ENCODE data around the gene MTMR3. TPM values are rescaled to one million over a fixed set of nuclear protein-coding genes. Genes with fewer than 3 reads are reported as not detected.

Gene MTMR3
- total and polyA plus RNA-seq, 2 of the 8 experiments (the other 6 are each of a cell fraction or from before 2014, with no cell fraction given), result 16.9 to 18.5 TPM

DNA sequence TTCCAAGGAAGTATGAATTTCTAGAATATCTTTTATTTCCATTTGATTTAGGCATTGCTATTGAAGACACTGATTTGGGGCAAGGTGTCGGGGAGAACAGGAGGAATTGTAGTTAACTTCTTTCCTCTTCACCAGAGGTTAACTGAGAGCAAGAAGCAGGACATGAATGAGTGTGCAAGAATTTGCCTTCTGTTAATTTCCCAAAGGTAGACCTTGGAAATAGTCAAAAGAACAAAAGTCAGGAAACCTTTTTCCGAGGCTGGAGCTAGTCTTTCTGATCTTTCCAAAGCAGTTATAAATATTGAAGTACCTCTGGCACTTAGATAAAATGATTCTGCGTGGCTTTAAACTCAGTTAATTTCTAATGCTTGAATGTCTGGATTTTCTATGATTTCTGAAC lies 66.9 kb downstream of the MTMR3 start:
- H3K79me2 ChIP-seq (ENCODE audit: control insufficient read depth in 1 of 2, insufficient read depth in 2 of 2, low read length in 2 of 2), result peaks cover 0 to 81% of the 10 kb centered on the region in 2 experiments; a peak in 3 of 4 replicates
- ChIA-PET POLR2A (ENCODE audit: partially characterized antibody) (no interaction called here), CTCF (ENCODE audit: partially characterized antibody) (interaction anchor here (0.6 kb wide), 1 partner anchor 766 kb away, joined by 3 read pairs; no protein-coding TSS in a partner anchor)
- H3K4ac ChIP-seq (replicated peaks; ENCODE audit: insufficient read length, low read depth, low read length), result no peak overlapping the region
- H2BK15ac ChIP-seq (ENCODE audit: low read length), result no peak overlapping the region
- peaks cover 0 to 15% (median 7%) of the 10 kb centered on the region in 4 experiments; a peak in 4 of 7 replicates for H3K4me1 ChIP-seq (replicated peaks in 1 of 4; ENCODE audit: control insufficient read depth in 3 of 4, insufficient read depth in 4 of 4, low read length in 3 of 4)
- no peaks in the 10 kb centered on the region for H3K36me3 ChIP-seq (ENCODE audit: control insufficient read depth in 2 of 4, insufficient read depth in 4 of 4, low read length in 3 of 4)
- H3K23ac ChIP-seq (ENCODE audit: insufficient read length), result no peak overlapping the region
- DNase-seq (ENCODE audit: low read depth in 1 of 2, low spot score in 2 of 2), result no peak
- H3K9ac ChIP-seq (replicated peaks in 1 of 4; ENCODE audit: extremely low read depth in 1 of 4, low read depth in 3 of 4, low read length in 3 of 4), result no peak overlapping the region
- no peak overlapping the region for H3K14ac ChIP-seq (ENCODE audit: insufficient read length)
- H3K23me2 ChIP-seq (ENCODE audit: low read depth, low read length), result no peaks in the 10 kb centered on the region
- no peak overlapping the region for H2BK120ac ChIP-seq (replicated peaks; ENCODE audit: low read depth, low read length)
- H4K91ac ChIP-seq (replicated peaks; ENCODE audit: insufficient read length, low read length), result no peak overlapping the region
- H4K8ac ChIP-seq (ENCODE audit: extremely low read depth, insufficient read depth, low read length), result no peak overlapping the region
- H2BK12ac ChIP-seq (ENCODE audit: low read depth, low read length), result no peak overlapping the region
- no peaks in the 10 kb centered on the region for H3K9me3 ChIP-seq (ENCODE audit: insufficient read depth in 2 of 2, low read depth in 1 of 2, low read length in 1 of 2)
- no peak overlapping the region for H3K4me3 ChIP-seq (ENCODE audit: extremely low read depth in 1 of 4, insufficient read depth in 2 of 4, low read depth in 3 of 4, low read length in 4 of 4)
- no peak overlapping the region for H2AK5ac ChIP-seq (ENCODE audit: low read depth, low read length)
- TF ChIP-seq TEAD4 (IDR thresholded peaks at IDR 0.05; ENCODE audit: low read depth, low read length) (no peak), CBX5 (IDR thresholded peaks at IDR 0.05; ENCODE audit: low read depth, low read length) (no peak), MAFK (IDR thresholded peaks at IDR 0.05; ENCODE audit: low read depth, low read length) (no peak), SIX5 (IDR thresholded peaks at IDR 0.05; ENCODE audit: low read depth, low read length) (no peak), KDM4A (IDR thresholded peaks at IDR 0.05; ENCODE audit: low read depth, low read length, severe bottlenecking) (no peak), EZH2 (IDR thresholded peaks at IDR 0.05; ENCODE audit: low read depth, low read length, severe bottlenecking) (no peak)
- peaks cover 0 to 1% of the 10 kb centered on the region in 2 experiments for H4K20me1 ChIP-seq (replicated peaks in 1 of 2; ENCODE audit: control insufficient read depth in 1 of 2, insufficient read depth in 2 of 2, low read length in 2 of 2)
- no peak overlapping the region for H3K27ac ChIP-seq (ENCODE audit: low read depth, low read length)
- H2AFZ ChIP-seq (ENCODE audit: low read length), result no peak overlapping the region
- no peaks in the 10 kb centered on the region for H3K27me3 ChIP-seq (replicated peaks in 1 of 4; ENCODE audit: control insufficient read depth in 3 of 4, extremely low read depth in 1 of 4, insufficient read depth in 3 of 4, low read length in 3 of 4)
- 80% methylated on average over 3 of the region's 3 CpGs; no CpG with 5 or more reads in 1 of the 2 experiments for WGBS, 2 experiments (ENCODE audit: extremely low coverage in 1 of 2, insufficient coverage in 1 of 2, insufficient read length in 1 of 2, insufficient replicate concordance in 2 of 2, low coverage in 1 of 2, low lambda C conversion rate in 2 of 2, missing lambda C conversion rate in 1 of 2)
- no peak overlapping the region for H2BK20ac ChIP-seq (ENCODE audit: low read length)
- H2BK5ac ChIP-seq (ENCODE audit: low read depth, low read length), result no peak overlapping the region
- no peak for FAIRE-seq
- H3K79me1 ChIP-seq (ENCODE audit: low read depth, low read length), result 0 out of 2 replicates have a peak, but pooled peaks cover 2% of the 10 kb centered on the region
- H3K18ac ChIP-seq (ENCODE audit: extremely low read depth, low read length), result no peak overlapping the region
- no peak overlapping the region for H3K4me2 ChIP-seq (ENCODE audit: insufficient read depth in 1 of 2, low read depth in 2 of 2, low read length in 2 of 2)
- no peak overlapping the region for H4K5ac ChIP-seq (ENCODE audit: insufficient read length, low read depth, low read length)
- no peak overlapping the region for H3K56ac ChIP-seq (replicated peaks; ENCODE audit: insufficient read length, low read depth, low read length)
